Suppressor macrophage treated with lipopolysaccharide for 1 hour (primary cell): Measurements from ENCODE around the gene S100A8.
A peak's percentile ranks its signal among the peaks of the same experiment; 100 is the strongest.
"Not testable (repeated sequence)": the region's sequence is repeated elsewhere in the genome, so short reads cannot be mapped to it uniquely, and the experiment has no call there.

Experiments
- DNase-seq, 3 donors: peaks; one replicate each; pipeline ENCODE4 v3.0.0-alpha.2; 2020 to 2022

Gene S100A8

DNA sequence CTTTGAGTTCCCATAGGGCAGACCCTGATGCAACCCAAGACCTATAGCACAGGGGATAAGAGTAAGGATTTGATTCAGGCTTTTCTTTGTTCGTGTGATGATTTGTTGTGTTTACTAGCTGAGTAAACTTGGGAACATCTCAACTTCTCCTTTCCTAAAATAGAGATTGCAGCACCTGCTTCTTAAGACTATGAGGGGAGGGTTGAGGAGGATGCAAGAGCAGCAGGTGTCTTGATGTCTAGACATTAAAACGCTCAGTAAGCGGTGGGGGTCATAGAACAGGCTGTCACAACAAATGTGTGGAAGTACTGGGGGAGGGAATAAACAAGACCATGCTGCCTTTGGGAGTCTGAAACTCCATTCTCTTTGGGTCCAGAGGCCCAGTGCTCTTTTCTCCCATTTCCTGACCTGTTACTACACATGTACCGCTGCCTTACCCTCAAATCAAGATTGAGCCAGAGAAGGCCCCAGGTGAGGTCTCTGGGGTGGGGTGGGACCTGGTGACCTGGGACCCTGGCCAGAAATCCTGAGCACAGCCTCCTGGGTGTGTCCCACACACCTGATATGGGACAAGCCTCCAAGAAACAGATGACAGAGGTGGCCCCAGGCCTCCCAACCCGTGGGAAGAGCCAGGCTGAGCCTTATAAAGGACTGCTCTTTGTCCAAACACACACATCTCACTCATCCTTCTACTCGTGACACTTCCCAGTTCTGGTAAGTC, 25.1 kb upstream of the S100A8 start, which contains the start of gene S100A7A:
Gene S100A7A, plus strand, starts transcription at position 671 of the 721 bp plus-strand sequence. CDS start 1,563 bp downstream, outside the sequence.
- DNase-seq: no peak

DNA sequence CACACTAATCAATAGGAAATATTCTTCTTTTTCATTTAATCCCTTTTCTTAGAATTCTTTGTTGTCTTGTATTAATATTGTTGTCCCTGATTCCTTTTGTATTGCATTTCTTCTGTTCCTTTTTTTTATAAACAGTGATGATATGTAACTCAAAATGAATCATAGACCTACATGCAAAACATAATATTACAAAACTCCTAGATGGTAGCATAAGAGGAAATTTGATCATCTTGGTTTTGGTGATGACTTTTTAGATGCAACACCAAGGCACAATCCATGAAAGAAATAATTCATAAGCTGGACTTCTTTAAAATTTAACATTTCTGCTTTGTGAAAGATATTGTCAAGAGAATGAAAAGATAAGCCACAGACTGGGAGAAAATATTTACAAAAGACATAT, 23.1 kb upstream of the S100A8 start:
- DNase-seq: peak; percentile 21 to 71 (median 68)

DNA sequence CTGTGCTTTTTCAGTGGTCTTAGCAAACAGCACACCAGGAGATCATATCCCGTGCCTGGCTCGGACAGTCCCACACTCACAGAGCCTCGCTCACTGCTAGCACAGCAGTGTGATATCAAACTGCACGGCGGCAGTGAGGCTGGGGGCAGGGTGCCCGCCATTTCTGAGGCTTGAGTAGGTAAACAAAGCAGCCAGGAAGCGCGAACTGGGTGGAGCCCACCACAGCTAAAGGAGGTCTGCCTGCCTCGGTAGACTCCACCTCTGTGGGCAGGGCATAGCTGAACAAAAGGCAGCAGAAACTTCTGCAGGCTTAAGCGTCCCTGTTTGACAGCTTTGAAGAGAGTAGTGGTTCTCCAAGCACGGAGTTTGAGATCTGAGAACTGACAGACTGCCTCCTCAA, 16.4 kb upstream of the S100A8 start:
- DNase-seq: not testable (repeated sequence)

GRCh38 chr1:153405825-153406599, 15.1 kb upstream of the S100A8 start:
- DNase-seq: not testable (repeated sequence)

GRCh38 chr1:153404768-153405167, 13.9 kb upstream of the S100A8 start:
- peak; percentile 66 to 78 (median 78) for DNase-seq

DNA sequence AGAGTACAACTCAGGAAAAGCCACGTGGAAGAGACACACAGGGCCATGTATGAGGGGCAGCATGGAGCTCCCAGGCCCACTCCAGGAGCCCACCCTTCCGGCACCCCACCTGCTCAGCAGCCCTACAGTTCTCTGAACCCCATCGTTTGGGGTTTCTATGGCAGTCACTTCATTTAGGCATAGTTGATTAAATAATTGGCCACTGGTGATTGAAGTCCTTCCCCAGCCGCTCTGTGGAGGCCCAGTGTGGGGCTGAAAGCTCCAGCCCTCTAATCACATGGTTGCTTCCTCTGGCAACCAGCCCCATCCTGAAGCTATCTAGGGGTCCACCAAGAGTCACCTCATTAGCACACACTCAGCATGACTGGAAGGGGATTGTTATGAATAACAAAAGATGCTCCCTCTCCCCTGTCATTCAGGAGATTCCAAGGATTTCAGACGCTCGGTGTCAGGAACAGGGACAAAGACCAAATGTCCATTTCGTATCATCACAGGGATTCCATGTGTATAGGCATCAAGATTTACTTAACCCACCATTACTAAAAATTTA, 13.3 kb upstream of the S100A8 start:
- no peak for DNase-seq

DNA sequence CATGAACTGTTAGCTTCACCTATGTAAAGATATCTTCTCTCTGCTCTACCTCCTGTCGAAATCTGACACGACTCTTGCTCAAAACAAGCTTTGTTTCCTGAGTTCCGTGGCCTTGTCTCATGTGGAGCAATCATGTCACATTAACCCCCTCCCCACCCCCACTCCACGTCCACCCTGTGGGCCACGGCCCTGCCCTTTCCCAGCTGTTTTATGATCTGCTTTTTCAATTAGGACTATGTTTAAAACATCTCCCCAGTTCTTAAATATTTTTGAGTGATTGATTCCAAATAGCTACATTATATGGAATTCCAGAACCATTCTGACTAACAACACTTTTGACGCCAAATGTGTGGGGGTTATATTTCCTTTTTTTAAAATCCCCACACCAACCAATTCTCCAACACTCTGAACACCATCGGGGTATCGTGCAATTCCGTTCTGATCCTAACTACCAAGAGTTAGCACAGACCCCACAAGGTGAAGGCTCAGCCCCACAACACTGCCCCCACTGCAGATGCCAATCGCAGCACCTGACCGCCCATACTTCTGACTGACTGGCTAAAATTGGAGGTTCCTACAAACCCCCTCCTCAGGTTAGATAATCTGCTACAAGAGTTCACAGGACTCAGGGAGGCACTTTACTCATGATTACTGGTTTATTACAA, 12.7 kb upstream of the S100A8 start:
- no peak for DNase-seq

GRCh38 chr1:153402226-153402625, 11.4 kb upstream of the S100A8 start:
- DNase-seq: no peak

GRCh38 chr1:153401461-153401860, 10.6 kb upstream of the S100A8 start:
- DNase-seq: no peak

- DNase-seq: no peak
Observed at GRCh38 chr1:153400244-153400643, 9.4 kb upstream of the S100A8 start.

GRCh38 chr1:153399401-153400055, 8.7 kb upstream of the S100A8 start:
- DNase-seq: no peak

- no peak for DNase-seq
Observed at GRCh38 chr1:153397924-153398651, 7.2 kb upstream of the S100A8 start.

DNA sequence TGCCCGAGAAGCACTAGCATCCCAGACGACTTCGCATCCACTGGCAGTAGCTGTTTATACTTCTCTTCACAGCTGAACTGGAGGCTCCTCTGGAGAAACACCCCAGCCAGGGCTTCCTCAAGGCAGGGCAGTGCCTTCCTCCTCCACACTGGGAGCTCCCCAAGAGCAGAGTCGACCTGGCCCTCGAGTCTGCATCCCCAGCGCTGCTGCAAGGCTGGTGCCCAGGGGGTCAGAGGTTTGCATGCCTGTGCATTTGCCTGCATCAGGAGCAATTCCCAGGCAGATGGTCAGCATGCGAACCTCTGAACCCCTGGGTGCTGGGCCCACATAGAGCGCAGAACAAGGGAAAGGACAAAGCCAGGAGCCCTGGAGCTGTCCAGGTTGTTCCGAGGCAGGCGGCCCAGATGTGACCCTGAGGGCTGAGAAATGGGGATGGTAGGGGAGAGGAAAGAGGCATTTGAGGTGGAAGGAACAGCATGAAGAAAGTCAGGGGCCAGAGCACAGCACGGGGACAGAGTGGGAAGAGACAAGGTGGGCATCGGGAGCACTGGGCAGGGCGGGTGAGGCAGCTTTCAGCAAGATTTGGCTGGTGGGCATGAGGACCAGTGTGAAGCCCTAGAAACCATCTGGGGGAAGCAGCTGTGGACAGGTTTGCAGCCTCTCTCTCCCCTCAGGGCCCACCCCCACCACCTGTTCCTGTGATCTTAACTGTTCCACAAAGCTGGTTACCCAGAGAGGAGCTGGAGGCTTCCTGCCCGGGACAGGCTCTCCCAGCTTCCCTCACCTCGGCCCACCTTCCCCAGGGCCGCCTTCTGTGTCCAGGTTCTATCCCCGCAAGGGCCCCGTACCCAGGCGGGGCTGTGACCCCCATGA, 6.4 kb upstream of the S100A8 start:
- DNase-seq: no peak

DNA sequence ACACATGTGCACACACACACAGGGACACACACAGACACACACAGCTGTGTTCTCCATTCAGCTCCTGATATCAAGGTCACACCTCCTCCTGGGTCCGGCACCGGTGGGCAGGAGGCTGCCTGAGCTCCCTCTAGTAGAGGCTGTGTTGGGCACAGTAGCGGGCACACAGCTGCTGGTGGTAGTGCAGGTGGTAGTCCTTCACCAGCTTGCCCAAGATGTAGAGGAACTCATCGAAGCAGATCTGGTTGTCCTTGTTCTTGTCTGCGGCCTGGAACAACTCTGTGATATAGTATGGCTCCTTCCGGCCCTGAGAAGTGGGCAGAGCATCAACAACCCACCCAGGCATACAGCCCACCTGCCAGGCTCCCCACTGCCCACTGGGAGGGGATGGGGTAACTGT, 5.6 kb upstream of the S100A8 start:
- no peak for DNase-seq

- DNase-seq: no peak
Observed at GRCh38 chr1:153395776-153396175, 4.9 kb upstream of the S100A8 start.

DNA sequence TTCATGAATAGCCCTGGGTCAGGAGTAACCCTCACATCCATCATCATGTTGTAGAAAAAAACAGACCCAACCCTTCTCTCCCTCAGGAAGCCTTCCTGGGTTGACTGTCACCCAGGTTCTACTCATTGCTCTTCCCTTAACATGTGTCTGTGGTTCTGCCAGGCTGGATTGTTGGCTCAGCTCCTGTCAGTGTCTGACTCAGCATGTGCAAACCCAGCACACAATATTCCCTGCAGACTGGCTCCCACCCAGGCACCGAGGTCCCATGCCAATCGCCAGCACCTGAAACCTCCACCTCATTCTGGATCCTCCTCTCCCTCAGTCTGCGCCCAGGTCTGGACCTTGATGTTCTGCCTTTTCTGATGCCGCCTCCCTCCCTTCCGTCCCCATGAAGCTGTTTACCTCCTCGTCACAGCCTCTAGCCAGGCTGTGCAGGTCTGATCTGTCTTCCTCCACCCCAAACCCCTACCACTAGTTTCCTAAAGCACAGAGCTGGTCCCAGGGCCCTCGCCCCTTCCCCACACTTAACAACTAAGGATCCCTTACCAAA, 4.3 kb upstream of the S100A8 start:
- no peak for DNase-seq

GRCh38 chr1:153394391-153394790, 3.5 kb upstream of the S100A8 start:
- DNase-seq: no peak

DNA sequence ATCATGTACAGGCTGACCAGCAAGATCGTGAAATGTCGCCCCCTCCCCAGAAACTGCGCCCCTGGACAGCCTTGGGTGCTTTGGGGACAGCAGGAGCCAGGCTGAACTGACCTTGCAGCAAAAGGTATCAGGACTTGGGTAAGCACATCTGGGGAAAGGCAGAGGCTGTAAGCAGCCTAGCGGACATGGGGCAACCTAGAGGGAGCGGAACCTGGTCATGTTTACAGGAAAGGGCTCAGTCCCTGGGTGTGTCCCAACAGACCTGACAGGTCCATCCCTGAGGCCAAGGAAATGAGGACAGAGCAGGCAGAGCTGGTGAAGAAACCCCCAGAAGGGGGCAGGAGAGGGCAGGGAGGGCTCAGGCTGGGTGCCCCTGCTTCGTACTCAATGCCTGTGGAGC, 3.1 kb upstream of the S100A8 start:
- DNase-seq: no peak

DNA sequence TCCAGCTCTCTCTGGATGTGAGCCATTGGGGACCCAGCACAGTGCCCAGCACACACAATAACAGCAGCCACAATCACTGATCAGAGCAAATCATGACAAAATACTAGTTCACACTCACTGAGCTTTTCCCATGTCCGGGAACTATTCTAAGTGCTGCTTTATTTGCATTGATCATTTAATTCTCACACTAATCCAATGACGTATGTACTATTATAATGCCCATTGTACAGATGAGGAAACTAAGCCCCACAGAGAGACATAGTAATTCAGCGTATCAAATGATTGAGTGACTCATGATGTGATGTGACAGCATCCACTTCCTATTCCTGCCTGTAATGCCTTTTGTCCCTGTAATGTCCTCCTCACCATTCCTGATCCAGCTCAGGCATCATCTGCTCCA, 1.9 kb upstream of the S100A8 start:
- DNase-seq: no peak

- DNase-seq: no peak
Observed at GRCh38 chr1:153392258-153392657, 1.4 kb upstream of the S100A8 start.
